GM23248 (cell line): ENCODE data around the gene MRM3.

Source experiments
- EZH2 ChIP-seq: fragments of 200-600 bp; sonication (generic); IDR thresholded peaks from 2 replicates; pipeline ENCODE4 v1.6.1; 2018; ENCODE audit warnings: antibody characterized with exemption, mild to moderate bottlenecking; ENCODE audit not compliant: insufficient read depth, poor library complexity, severe bottlenecking
- EZH2phosphoT487 ChIP-seq: fragments of 200-600 bp; sonication (generic); IDR thresholded peaks from 2 replicates; pipeline ENCODE4 v1.6.1; 2018; ENCODE audit warnings: antibody characterized with exemption, moderate library complexity, mild to moderate bottlenecking, low read depth; ENCODE audit not compliant: insufficient read depth

DNA sequence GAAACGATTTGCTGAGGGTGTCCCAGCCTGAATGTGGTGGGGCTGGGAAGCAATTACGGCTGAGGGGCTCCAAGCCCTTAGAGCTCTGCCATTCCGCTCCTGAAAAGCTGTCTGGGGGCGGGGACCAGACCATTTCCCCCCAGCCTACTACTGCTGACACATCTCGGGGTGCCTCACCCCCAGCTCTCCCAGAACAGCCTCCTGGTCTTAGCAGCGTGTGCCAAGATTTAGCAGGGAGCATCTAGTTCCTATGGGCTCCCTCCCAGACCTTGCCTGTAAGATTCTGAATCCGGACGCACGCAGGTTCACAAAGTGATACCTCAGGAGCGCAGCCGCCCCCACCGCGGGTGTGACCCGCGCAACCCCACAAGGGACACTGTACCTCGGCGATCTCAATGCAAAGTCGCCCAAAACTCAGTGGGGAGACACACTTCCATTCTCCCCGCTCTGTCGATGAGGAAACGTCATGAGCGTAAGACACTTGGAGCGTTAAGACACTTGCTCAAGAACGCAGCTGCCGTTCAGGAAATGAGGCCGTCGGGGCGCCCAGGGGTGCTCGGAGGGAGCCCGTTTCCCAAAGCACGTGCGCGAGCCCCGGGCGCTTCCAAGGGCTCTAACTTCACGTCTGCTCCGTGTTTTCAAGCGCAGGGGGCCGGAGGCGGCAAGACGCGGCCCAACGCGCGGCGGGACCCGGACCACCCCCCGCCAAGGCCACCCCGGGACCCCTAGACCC is 30.7 kb upstream of the MRM3 start:
- TF ChIP-seq EZH2phosphoT487 (no peak), EZH2 (no peak)
